Sigmoid colon (tissue), 7 donors: ENCODE data around the gene ZNF460. TPM values are rescaled to one million over a fixed set of nuclear protein-coding genes. Genes with fewer than 3 reads are reported as not detected.

ENCODE experiments used
- DNase-seq: peaks from one replicate; pipeline ENCODE4 v3.0.0-alpha.2; 2019
- H3K27ac ChIP-seq, 4 donors: fragments of 200-600 bp; sonication (generic); one replicate each; pipeline ENCODE4 v1.5.1; 2016 to 2019; ENCODE audit warnings: mild to moderate bottlenecking in 1 of 4
- H3K27me3 ChIP-seq, 3 donors: fragments of 200-600 bp; sonication (generic); one replicate each; pipeline ENCODE4 v1.5.1; 2019; ENCODE audit warnings: mild to moderate bottlenecking in 1 of 3
- H3K36me3 ChIP-seq, 4 donors: fragments of 200-600 bp; sonication (generic); one replicate each; pipeline ENCODE4 v1.5.1; 2016 to 2019
- H3K4me1 ChIP-seq, 4 donors: fragments of 200-600 bp; sonication (generic); one replicate each; pipeline ENCODE4 v1.5.1; 2017 to 2019
- H3K4me3 ChIP-seq, 4 donors: fragments of 200-600 bp; sonication (generic); one replicate each; pipeline ENCODE4 v1.5.1; 2017 to 2019; ENCODE audit warnings: mild to moderate bottlenecking in 2 of 4, moderate library complexity in 1 of 4
- H3K9me3 ChIP-seq, 4 donors: fragments of 200-600 bp in 3 of 4; sonication (generic) in 3 of 4; one replicate each; pipeline versions ENCODE4 v1.5.1 to v1.6.1; 2013 to 2019
- EP300 ChIP-seq, 4 donors: sonication (generic); formaldehyde crosslinking; IDR thresholded peaks; one replicate each; pipeline ENCODE4 v1.6.1; 2017; ENCODE audit warnings: antibody characterized with exemption in 4 of 4
- POLR2A ChIP-seq, 2 donors: fragments of 450-650 bp; IDR thresholded peaks; one replicate each; pipeline ENCODE4 v1.6.1; 2016; ENCODE audit warnings: antibody characterized with exemption in 2 of 2, mild to moderate bottlenecking in 2 of 2, moderate library complexity in 2 of 2
- POLR2AphosphoS5 ChIP-seq, 4 donors: sonication (generic); formaldehyde crosslinking; IDR thresholded peaks; one replicate each; pipeline ENCODE4 v1.6.1; 2017; ENCODE audit warnings: antibody characterized with exemption in 4 of 4
- WGBS, 2 donors: extraction: QIAGEN DNeasy Blood & Tissue Kit; methylation state at CpG; one replicate each; pipeline ENCODE4 v1.1.7; 2013; 5-methylcytosine and 5-hydroxymethylcytosine counted together
- intact Hi-C: fragments of 100-400 bp; cut with DNase I; formaldehyde crosslinking; loops from one replicate; pipeline ENCODE4 v1.15.1; 2023
- polyA plus RNA-seq, 3 donors: library from polyadenylated mRNA; stranded (reverse); fragments of 200-250 nt; gene quantifications; one replicate each; pipeline ENCODE4 v1.2.3, GENCODE V29; 2013
- total RNA-seq, 4 donors: library from RNA; depleted of rRNA; stranded (reverse); fragments of >200 nt; gene quantifications; one replicate each; pipeline ENCODE4 v1.1.0, GENCODE V29; 2016
- TF ChIP-seq, protein P1 (sequence below), 4 experiments: fragments of 450-650 bp in 3 of 4; fragments of 200-600 bp in 1 of 4; IDR thresholded peaks; one replicate each; pipeline ENCODE4 v1.5.1; 2016 to 2019; ENCODE audit warnings: antibody characterized with exemption in 4 of 4, mild to moderate bottlenecking in 3 of 4, moderate library complexity in 2 of 4
- donor health status: healthy with polysubstance abuse.
- donor health status: Bipolar disorder and iron deficiency.
- donor health status: healthy.

Gene ZNF460
- total and polyA plus RNA-seq, 7 donors: 0.69 to 95.2 (median 48.8) TPM; not detected in 1

DNA sequence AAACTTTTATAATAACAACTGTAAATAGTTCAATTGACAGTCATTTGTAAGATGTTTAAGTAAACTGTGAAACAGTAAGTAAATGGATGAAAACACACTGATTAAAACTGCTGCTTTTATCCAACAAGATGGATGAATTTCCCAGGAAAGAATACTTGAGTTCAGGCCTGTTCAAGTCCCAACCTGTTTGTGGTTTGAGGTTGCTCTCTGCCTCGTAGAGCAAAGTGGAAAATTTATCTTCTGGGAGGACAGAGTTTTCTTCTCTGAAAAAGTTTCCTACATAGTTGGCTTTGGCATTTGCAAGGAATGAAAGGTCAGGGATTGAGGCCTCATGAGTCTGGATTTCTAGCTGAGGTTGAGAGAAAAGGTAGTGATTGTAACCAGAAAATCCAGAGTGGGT, 24.8 kb downstream of the ZNF460 start:
- H3K9me3 ChIP-seq: no peaks in the 10 kb centered on the region
- H3K4me1 ChIP-seq: peaks cover 0 to 8% (median 0%) of the 10 kb centered on the region in 4 donors
- no peaks in the 10 kb centered on the region for H3K27me3 ChIP-seq
- H3K27ac ChIP-seq: no peak overlapping the region
- TF ChIP-seq, protein P1, sequence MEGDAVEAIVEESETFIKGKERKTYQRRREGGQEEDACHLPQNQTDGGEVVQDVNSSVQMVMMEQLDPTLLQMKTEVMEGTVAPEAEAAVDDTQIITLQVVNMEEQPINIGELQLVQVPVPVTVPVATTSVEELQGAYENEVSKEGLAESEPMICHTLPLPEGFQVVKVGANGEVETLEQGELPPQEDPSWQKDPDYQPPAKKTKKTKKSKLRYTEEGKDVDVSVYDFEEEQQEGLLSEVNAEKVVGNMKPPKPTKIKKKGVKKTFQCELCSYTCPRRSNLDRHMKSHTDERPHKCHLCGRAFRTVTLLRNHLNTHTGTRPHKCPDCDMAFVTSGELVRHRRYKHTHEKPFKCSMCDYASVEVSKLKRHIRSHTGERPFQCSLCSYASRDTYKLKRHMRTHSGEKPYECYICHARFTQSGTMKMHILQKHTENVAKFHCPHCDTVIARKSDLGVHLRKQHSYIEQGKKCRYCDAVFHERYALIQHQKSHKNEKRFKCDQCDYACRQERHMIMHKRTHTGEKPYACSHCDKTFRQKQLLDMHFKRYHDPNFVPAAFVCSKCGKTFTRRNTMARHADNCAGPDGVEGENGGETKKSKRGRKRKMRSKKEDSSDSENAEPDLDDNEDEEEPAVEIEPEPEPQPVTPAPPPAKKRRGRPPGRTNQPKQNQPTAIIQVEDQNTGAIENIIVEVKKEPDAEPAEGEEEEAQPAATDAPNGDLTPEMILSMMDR (IDR thresholded peaks at IDR 0.05): no peak
- no peak for TF ChIP-seq POLR2A (IDR thresholded peaks at IDR 0.05)
- TF ChIP-seq EP300 (IDR thresholded peaks at IDR 0.05): no peak
- no peak for TF ChIP-seq POLR2AphosphoS5 (IDR thresholded peaks at IDR 0.05)
- 46 to 49% methylated on average over 1 of the region's 1 CpG for WGBS, 2 donors
- intact Hi-C loops: no loop called here
- H3K4me3 ChIP-seq: no peak overlapping the region
- no peak for DNase-seq
- H3K36me3 ChIP-seq: peaks cover 0 to 41% (median 8%) of the 10 kb centered on the region in 4 donors

DNA sequence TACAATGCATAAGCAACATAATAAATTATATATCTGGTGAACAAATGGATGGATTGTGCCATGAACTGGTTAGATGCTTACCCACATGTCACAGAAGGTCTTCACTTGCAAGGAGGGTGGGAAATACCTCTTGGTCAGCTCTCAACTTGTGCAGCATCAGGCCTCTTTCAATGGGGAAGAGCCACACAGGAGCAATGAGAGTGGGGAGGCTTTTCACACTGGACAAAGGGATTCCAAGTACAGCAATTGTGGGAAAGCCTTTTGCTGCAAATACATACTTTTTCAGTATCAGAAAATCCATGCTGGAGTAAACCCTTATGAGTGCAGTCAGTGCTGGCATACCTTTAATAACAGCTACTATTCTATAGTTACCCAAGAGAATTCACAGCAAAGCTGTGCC, 28.2 kb downstream of the ZNF460 start:
- no peak overlapping the region for H3K27ac ChIP-seq
- DNase-seq: no peak
- H3K36me3 ChIP-seq: peaks cover 0 to 12% (median 1%) of the 10 kb centered on the region in 4 donors
- TF ChIP-seq, protein P1 (IDR thresholded peaks at IDR 0.05): no peak
- TF ChIP-seq POLR2AphosphoS5 (IDR thresholded peaks at IDR 0.05) (peak in 1 of 4 donors; percentile 7), POLR2A (IDR thresholded peaks at IDR 0.05) (no peak)
- intact Hi-C loops: no loop called here
- H3K9me3 ChIP-seq: no peaks in the 10 kb centered on the region
- no peak overlapping the region for H3K4me3 ChIP-seq
- H3K27me3 ChIP-seq: no peaks in the 10 kb centered on the region
- H3K4me1 ChIP-seq: no peaks in the 10 kb centered on the region

DNA sequence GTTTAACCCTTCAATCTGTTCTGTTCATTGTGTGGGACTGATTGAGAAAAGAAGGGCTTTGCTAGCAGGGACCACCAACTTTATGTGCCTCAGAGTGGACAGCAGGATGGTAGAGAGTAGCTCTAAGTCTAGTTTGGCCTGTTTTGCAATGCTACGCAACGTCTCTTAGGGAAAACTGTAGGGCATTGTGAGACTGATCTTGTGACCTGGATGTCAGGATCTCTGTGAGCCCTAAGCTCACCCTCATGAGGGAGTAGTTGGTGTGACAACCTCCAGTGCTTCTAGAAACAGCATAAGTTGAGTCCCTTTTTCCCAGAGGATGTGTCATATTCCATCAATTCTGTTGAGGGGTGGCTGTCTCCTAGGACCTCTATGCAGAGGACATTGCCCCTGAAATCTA, 30.5 kb downstream of the ZNF460 start:
- intact Hi-C loops: no loop called here
- Histone ChIP-seq H3K36me3 (no peaks in the 10 kb centered on the region), H3K27ac (no peak overlapping the region), H3K4me1 (no peaks in the 10 kb centered on the region), H3K27me3 (no peaks in the 10 kb centered on the region), H3K4me3 (no peak overlapping the region), H3K9me3 (no peaks in the 10 kb centered on the region)
- DNase-seq: no peak
- WGBS, 2 donors: 81 to 84% methylated on average over 2 of the region's 2 CpGs
- TF ChIP-seq POLR2A (IDR thresholded peaks at IDR 0.05) (no peak), POLR2AphosphoS5 (IDR thresholded peaks at IDR 0.05) (no peak), EP300 (IDR thresholded peaks at IDR 0.05) (no peak)
- TF ChIP-seq, protein P1 (IDR thresholded peaks at IDR 0.05): no peak

DNA sequence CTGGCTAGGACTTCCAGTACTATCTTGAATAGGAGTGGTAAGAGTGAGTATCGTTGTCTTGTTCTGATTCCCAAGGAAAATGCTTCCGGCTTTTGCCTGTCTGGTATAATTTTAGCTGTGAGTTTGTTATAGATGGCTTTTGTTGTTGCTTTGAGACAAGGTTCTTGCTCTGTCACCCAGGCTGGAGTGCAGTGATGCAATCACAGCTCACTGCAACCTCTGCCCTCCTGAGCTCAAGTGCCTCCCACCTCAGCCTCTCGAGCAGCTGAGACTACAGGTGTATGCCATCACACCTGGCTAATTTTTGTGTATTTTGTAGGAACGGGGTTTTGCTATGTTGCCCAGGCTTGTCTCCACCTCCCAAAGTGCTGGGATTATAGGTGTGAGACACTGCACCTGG, 33.9 kb downstream of the ZNF460 start:
- H3K9me3 ChIP-seq: no peaks in the 10 kb centered on the region
- H3K4me3 ChIP-seq: no peak overlapping the region
- H3K36me3 ChIP-seq: no peaks in the 10 kb centered on the region
- H3K27ac ChIP-seq: no peak overlapping the region
- no peaks in the 10 kb centered on the region for H3K4me1 ChIP-seq
- intact Hi-C loops: no loop called here
- DNase-seq: no peak
- no peaks in the 10 kb centered on the region for H3K27me3 ChIP-seq
- TF ChIP-seq POLR2A (IDR thresholded peaks at IDR 0.05) (no peak), POLR2AphosphoS5 (IDR thresholded peaks at IDR 0.05) (no peak), EP300 (IDR thresholded peaks at IDR 0.05) (no peak)
- TF ChIP-seq, protein P1 (IDR thresholded peaks at IDR 0.05): no peak
- WGBS, 2 donors: 63 to 74% methylated on average over 4 of the region's 4 CpGs

DNA sequence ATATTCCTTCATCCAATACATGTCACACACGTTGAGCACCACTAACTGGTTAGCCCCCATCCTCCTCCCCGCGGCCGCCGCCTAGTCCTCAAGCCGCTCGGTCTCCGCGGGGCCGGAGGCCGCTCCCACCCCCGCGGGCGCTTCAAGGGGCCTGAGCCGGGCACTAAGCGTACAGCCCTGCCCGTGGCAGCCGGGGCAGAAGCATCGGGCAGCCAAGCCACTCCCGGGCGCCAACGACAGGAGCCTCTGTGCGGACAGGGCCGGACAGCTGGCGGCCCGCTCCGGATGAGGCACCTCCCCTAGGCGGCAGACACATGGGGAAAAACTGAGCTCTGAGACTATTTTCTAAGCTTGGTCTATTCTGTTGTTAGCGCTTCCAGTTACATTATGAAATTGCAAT, 37.2 kb downstream of the ZNF460 start:
- Histone ChIP-seq H3K4me1 (peaks cover 0 to 23% (median 15%) of the 10 kb centered on the region in 4 donors), H3K9me3 (no peaks in the 10 kb centered on the region), H3K27me3 (no peaks in the 10 kb centered on the region), H3K27ac (no peak overlapping the region), H3K36me3 (no peaks in the 10 kb centered on the region), H3K4me3 (peak overlapping the region in 3 of 4 donors; percentile 13 to 37 (median 35))
- 17 to 52% methylated on average over 29 of the region's 29 CpGs for WGBS, 2 donors
- intact Hi-C loops: no loop called here
- no peak for DNase-seq
- TF ChIP-seq POLR2AphosphoS5 (IDR thresholded peaks at IDR 0.05) (no peak), EP300 (IDR thresholded peaks at IDR 0.05) (no peak), POLR2A (IDR thresholded peaks at IDR 0.05) (no peak)
- TF ChIP-seq, protein P1 (IDR thresholded peaks at IDR 0.05): no peak
